K562 (cell line): ENCODE results near the gene TLE3. TPM values are rescaled to one million over a fixed set of nuclear protein-coding genes. Genes with fewer than 3 reads are reported as not detected.

Source experiments
- ATAC-seq: fragments of 200-7000 bp; cut with Tn5 transposase; 3 replicates; pipeline ENCODE4 v1.9.1; 2020; ENCODE audit warnings: moderate library complexity
- BruUV-seq: library from RNA; stranded (reverse); fragments of 400-500 nt; replicated peaks from 2 replicates; lab custom pipeline; 2021; lab: Mats Ljungman, UMichigan
- CTCF ChIA-PET: fragments of 300-600 bp; formaldehyde crosslinking; extraction: SDS; loops from one replicate; lab custom pipeline; 2021; ENCODE audit warnings: low intra/inter-chr PET ratio; lab: Yijun Ruan, JAX
- POLR2A ChIA-PET: fragments of 300-600, 350-650 bp; sonication (Branson Sonifier 250); formaldehyde crosslinking; extraction: SDS; loops from one replicate; lab custom pipeline; 2021; ENCODE audit warnings: antibody characterized with exemption, inconsistent platforms; lab: Yijun Ruan, JAX
- DNase-seq, 4 experiments: peaks; one replicate each; pipeline versions ENCODE4 v3.0.0 to v3.0.0-alpha.2; 2011 to 2018; ENCODE audit warnings: low spot score in 3 of 4, mixed read lengths in 3 of 4; ENCODE audit errors: extremely low read depth in 1 of 4
- FAIRE-seq: peaks from 2 replicates; lab custom pipeline; 2011; peaks lifted over from hg19 to GRCh38; lab: Jason Lieb, UNC
- H2AFZ ChIP-seq: 2 replicates; pipeline ENCODE4 v1.6.0; 2011; ENCODE audit warnings: low read depth, low read length, control low read depth, inconsistent platforms
- H3K27ac ChIP-seq: fragments of 200-600 bp; 3 replicates; pipeline ENCODE4 v1.8.0; 2011; ENCODE audit warnings: low read depth, mild to moderate bottlenecking, control low read depth, inconsistent platforms, low read length, moderate library complexity, mixed read lengths; ENCODE audit errors: extremely low read depth
- H3K27me3 ChIP-seq, 2 experiments: fragments of 300-600 bp in 1 of 2; 2 replicates in 1 of 2; 3 replicates in 1 of 2; pipeline versions ENCODE4 v1.6.0 to v1.8.0; 2011; ENCODE audit warnings: inconsistent platforms in 2 of 2, low read length in 2 of 2, mild to moderate bottlenecking in 1 of 2, mixed read lengths in 1 of 2, moderate library complexity in 1 of 2; ENCODE audit not compliant: control insufficient read depth in 2 of 2, insufficient read depth in 2 of 2
- H3K36me3 ChIP-seq: fragments of 300-600 bp; 3 replicates; pipeline ENCODE4 v1.8.0; 2011; ENCODE audit warnings: mild to moderate bottlenecking, low read length, inconsistent platforms; ENCODE audit not compliant: control insufficient read depth, insufficient read depth
- H3K4me1 ChIP-seq, 2 experiments: fragments of 200-600 bp in 1 of 2; replicated peaks in 1 of 2; 2 replicates in 1 of 2; 3 replicates in 1 of 2; pipeline versions ENCODE4 v1.5.1 to v1.8.0; 2011; ENCODE audit warnings: inconsistent platforms in 2 of 2, low read length in 2 of 2, mild to moderate bottlenecking in 1 of 2, mixed read lengths in 1 of 2, moderate library complexity in 1 of 2; ENCODE audit not compliant: control insufficient read depth in 2 of 2, insufficient read depth in 2 of 2
- H3K4me2 ChIP-seq: 2 replicates; pipeline ENCODE4 v1.6.1; 2011; ENCODE audit warnings: low read length, control low read depth, inconsistent platforms, mixed read lengths; ENCODE audit not compliant: insufficient read depth
- H3K4me3 ChIP-seq: fragments of 200-600 bp; sonication (generic), shearing (Covaris generic); 2 replicates; pipeline ENCODE4 v1.5.1; 2016; ENCODE audit warnings: control low read depth, inconsistent platforms
- H3K79me2 ChIP-seq: fragments of 200-600 bp; 3 replicates; pipeline ENCODE4 v1.8.0; 2011; ENCODE audit warnings: low read length, inconsistent platforms; ENCODE audit not compliant: control insufficient read depth, insufficient read depth
- H3K9ac ChIP-seq, 2 experiments: 2 replicates each; pipeline versions ENCODE4 v1.6.0 to v1.6.1; 2011; ENCODE audit warnings: low read depth in 2 of 2, low read length in 2 of 2, control low read depth in 1 of 2, inconsistent platforms in 1 of 2, mild to moderate bottlenecking in 1 of 2, mixed read lengths in 1 of 2; ENCODE audit not compliant: insufficient read depth in 1 of 2
- H3K9me1 ChIP-seq: one replicate; pipeline ENCODE4 v1.6.0; 2011; ENCODE audit warnings: inconsistent platforms, mild to moderate bottlenecking, low read length, moderate library complexity; ENCODE audit not compliant: control insufficient read depth, insufficient read depth
- H3K9me3 ChIP-seq: replicated peaks from 2 replicates; pipeline ENCODE4 v1.5.1; 2011; ENCODE audit warnings: low read depth, low read length, inconsistent platforms; ENCODE audit not compliant: control insufficient read depth, insufficient read depth
- H4K20me1 ChIP-seq: replicated peaks from 2 replicates; pipeline ENCODE4 v1.6.1; 2011; ENCODE audit warnings: low read length, inconsistent platforms, mixed read lengths; ENCODE audit not compliant: control insufficient read depth, insufficient read depth
- BHLHE40 ChIP-seq: IDR thresholded peaks from 2 replicates; pipeline ENCODE4 v1.6.1; 2011; ENCODE audit warnings: low read length, improper control_type of control experiment
- CXXC5 ChIP-seq: fragments of 250-450 bp; sonication (Bioruptor Pico); IDR thresholded peaks from 2 replicates; pipeline ENCODE4 v1.8.0; 2022; ENCODE audit warnings: inconsistent platforms, mild to moderate bottlenecking, moderate library complexity
- E2F1 ChIP-seq: sonication (generic); formaldehyde crosslinking; IDR thresholded peaks from 2 replicates; pipeline ENCODE4 v1.8.1; 2023; ENCODE audit warnings: mild to moderate bottlenecking, missing genetic modification reagents, moderate library complexity
- EGR1 ChIP-seq: fragments of 450-650 bp; conservative IDR thresholded peaks from 2 replicates; pipeline ENCODE4 v1.6.1; 2017; ENCODE audit warnings: mild to moderate bottlenecking
- HDGF ChIP-seq: fragments of 450-650 bp; IDR thresholded peaks from 2 replicates; pipeline ENCODE4 v1.6.1; 2016
- JUND ChIP-seq, 2 experiments: IDR thresholded peaks; 2 replicates in 1 of 2; 3 replicates in 1 of 2; pipeline ENCODE4 v1.6.1; 2011; ENCODE audit warnings: borderline replicate concordance in 2 of 2, low read depth in 2 of 2, low read length in 2 of 2, improper control_type of control experiment in 1 of 2, missing biosample characterization in 1 of 2, missing genetic modification characterization in 1 of 2, missing genetic modification reagents in 1 of 2
- MYBL2 ChIP-seq, 2 experiments: fragments of 450-650 bp in 1 of 2; sonication (generic) in 1 of 2; formaldehyde crosslinking in 1 of 2; IDR thresholded peaks; 2 replicates each; pipeline versions ENCODE4 v1.6.1 to v1.8.1; 2017 to 2022; ENCODE audit warnings: borderline replicate concordance in 1 of 2, inconsistent platforms in 1 of 2, low read depth in 1 of 2, mild to moderate bottlenecking in 1 of 2, missing genetic modification reagents in 1 of 2, moderate library complexity in 1 of 2
- PHB ChIP-seq: fragments of 250-450 bp; sonication (Bioruptor Pico); IDR thresholded peaks from 2 replicates; pipeline ENCODE4 v1.5.0; 2021
- RBM15 ChIP-seq: fragments of 200-400 bp; formaldehyde crosslinking; IDR thresholded peaks from 2 replicates; pipeline ENCODE4 v1.6.1; 2018; ENCODE audit warnings: mild to moderate bottlenecking, low read length, moderate library complexity; ENCODE audit not compliant: insufficient read depth
- RBM39 ChIP-seq: fragments of 200-400 bp; formaldehyde crosslinking; optimal IDR thresholded peaks from 2 replicates; pipeline ENCODE3; 2018; ENCODE audit warnings: low read depth, low read length
- RHOXF2B ChIP-seq: fragments of 250-450 bp; sonication (Bioruptor Pico); conservative IDR thresholded peaks from 2 replicates; pipeline ENCODE4 v1.5.1; 2021
- SMARCE1 ChIP-seq: fragments of 450-650 bp; IDR thresholded peaks from 2 replicates; pipeline ENCODE4 v1.7.1; 2016; ENCODE audit warnings: mild to moderate bottlenecking
- THRA ChIP-seq: fragments of 450-650 bp; IDR thresholded peaks from 2 replicates; pipeline ENCODE4 v1.6.1; 2017; ENCODE audit warnings: mild to moderate bottlenecking, moderate library complexity
- ZNF77 ChIP-seq: fragments of 250-450 bp; sonication (Bioruptor Pico); IDR thresholded peaks from 2 replicates; pipeline ENCODE4 v1.5.0; 2020
- WGBS: fragments of 100-300 bp; shearing (Covaris generic); methylation state at CpG from one replicate; pipeline ENCODE4 v1.1.6; 2016; ENCODE audit warnings: low coverage, mixed read lengths; ENCODE audit not compliant: insufficient coverage; ENCODE audit errors: missing lambda C conversion rate; 5-methylcytosine and 5-hydroxymethylcytosine counted together
- in situ Hi-C: fragments of 300-500 bp; cut with MboI; formaldehyde crosslinking; loops from 4 replicates; pipeline ENCODE4 v1.15.0; 2018; ENCODE audit warnings: inconsistent platforms, mixed read lengths
- intact Hi-C: fragments of 100-400 bp; cut with micrococcal nuclease; formaldehyde crosslinking; loops from 2 replicates; pipeline ENCODE4 v1.14.2; 2022
- polyA plus RNA-seq, 8 experiments: library from polyadenylated mRNA; depleted of rRNA in 4 of 8; stranded (reverse) in 5 of 8; unstranded in 3 of 8; fragments of >200 nt; fragmentation: Nextera tagmentation in 2 of 8; fragmentation: Illumina TruSeq in 1 of 8; extraction: Ambion mirVana in 2 of 8; extraction: Trizol in 1 of 8; gene quantifications; 2 replicates each; pipeline versions ENCODE4 v1.2.1 to v1.2.3, GENCODE V29; 2011 to 2014; ENCODE audit warnings: inconsistent platforms in 1 of 8, missing spikeins in 1 of 8
- total RNA-seq, 7 experiments: library from RNA; depleted of rRNA in 6 of 7; stranded (reverse); fragments of >200 nt in 6 of 7; fragmentation: Illumina TruSeq in 2 of 7; extraction: Trizol in 2 of 7; gene quantifications; 2 replicates each; pipeline versions ENCODE4 v1.2.1 to v1.2.3, GENCODE V29; 2011 to 2021; ENCODE audit warnings: low replicate concordance in 1 of 7
- TF ChIP-seq, protein P1 (sequence below): fragments of 450-650 bp; IDR thresholded peaks from 2 replicates; pipeline ENCODE4 v1.6.1; 2018; ENCODE audit not compliant: partially characterized antibody

The TLE3 gene
- total and polyA plus RNA-seq, 9 of the 15 experiments (the other 6 are each of a cell fraction or from before 2014, with no cell fraction given) = 1.5 to 84.2 (median 14.1) TPM

- ChIA-PET POLR2A (interaction anchor here (1.6 to 5.4 kb wide), 2 partner anchors 9 to 12 kb away, joined by 8 to 30 read pairs; no protein-coding TSS in a partner anchor), CTCF (no interaction called here)
- H3K4me1 ChIP-seq = peaks cover 9 to 11% of the 10 kb centered on the region in 2 experiments
- DNase-seq (peak in 2 of 4 experiments; percentile 38 to 45), ATAC-seq (peak; percentile 32; the same call in 2 of the 3 replicates), FAIRE-seq (peak; percentile 75)
- 0 out of 3 replicates have a peak overlapping the region, but pooled peaks have one; percentile 26 for H3K27ac ChIP-seq
- in situ Hi-C loops (no loop called here), intact Hi-C loops (no loop called here)
- peaks cover 5 to 8% of the 10 kb centered on the region in 2 experiments; a peak in 3 of 5 replicates for H3K27me3 ChIP-seq
- H3K4me3 ChIP-seq = no peak overlapping the region
- H3K9ac ChIP-seq = peak overlapping the region in 1 of 2 experiments; percentile 77; a peak in 1 of 4 replicates
- peak overlapping the region; percentile 59 for H2AFZ ChIP-seq
- H3K4me2 ChIP-seq = peak overlapping the region; percentile 55
- no peaks in the 10 kb centered on the region for H3K9me3 ChIP-seq
- H3K79me2 ChIP-seq = no peaks in the 10 kb centered on the region
- H3K9me1 ChIP-seq = no peaks in the 10 kb centered on the region
- no TSS peak for BruUV-seq
- no peaks in the 10 kb centered on the region for H3K36me3 ChIP-seq
- WGBS = 10% methylated on average over 4 of the region's 4 CpGs
- H4K20me1 ChIP-seq = no peaks in the 10 kb centered on the region
- TF ChIP-seq E2F1 (CRISPR knock-in tag) (no peak), RBM15 (no peak), THRA (no peak), MYBL2 (IDR thresholded peaks at IDR 0.05; ENCODE audit: low read depth) (no peak), MYBL2 (CRISPR knock-in tag; IDR thresholded peaks at IDR 0.05; ENCODE audit: borderline replicate concordance) (no peak), RBM39 (no peak), EGR1 (peak; percentile 49), BHLHE40 (no peak), ZNF77 (CRISPR knock-in tag) (no peak), HDGF (peak; percentile 52; the same call in 1 of the 2 replicates), CXXC5 (no peak), PHB (CRISPR knock-in tag) (no peak), RHOXF2B (CRISPR knock-in tag) (no peak), JUND (IDR thresholded peaks at IDR 0.05; ENCODE audit: borderline replicate concordance, low read depth, low read length) (0 out of 2 replicates have a peak, but pooled peaks have one; percentile 24), JUND (tag; IDR thresholded peaks at IDR 0.05; ENCODE audit: borderline replicate concordance, low read depth, low read length) (no peak), SMARCE1 (0 out of 2 replicates have a peak, but pooled peaks have one; percentile 27)
- TF ChIP-seq, protein P1, sequence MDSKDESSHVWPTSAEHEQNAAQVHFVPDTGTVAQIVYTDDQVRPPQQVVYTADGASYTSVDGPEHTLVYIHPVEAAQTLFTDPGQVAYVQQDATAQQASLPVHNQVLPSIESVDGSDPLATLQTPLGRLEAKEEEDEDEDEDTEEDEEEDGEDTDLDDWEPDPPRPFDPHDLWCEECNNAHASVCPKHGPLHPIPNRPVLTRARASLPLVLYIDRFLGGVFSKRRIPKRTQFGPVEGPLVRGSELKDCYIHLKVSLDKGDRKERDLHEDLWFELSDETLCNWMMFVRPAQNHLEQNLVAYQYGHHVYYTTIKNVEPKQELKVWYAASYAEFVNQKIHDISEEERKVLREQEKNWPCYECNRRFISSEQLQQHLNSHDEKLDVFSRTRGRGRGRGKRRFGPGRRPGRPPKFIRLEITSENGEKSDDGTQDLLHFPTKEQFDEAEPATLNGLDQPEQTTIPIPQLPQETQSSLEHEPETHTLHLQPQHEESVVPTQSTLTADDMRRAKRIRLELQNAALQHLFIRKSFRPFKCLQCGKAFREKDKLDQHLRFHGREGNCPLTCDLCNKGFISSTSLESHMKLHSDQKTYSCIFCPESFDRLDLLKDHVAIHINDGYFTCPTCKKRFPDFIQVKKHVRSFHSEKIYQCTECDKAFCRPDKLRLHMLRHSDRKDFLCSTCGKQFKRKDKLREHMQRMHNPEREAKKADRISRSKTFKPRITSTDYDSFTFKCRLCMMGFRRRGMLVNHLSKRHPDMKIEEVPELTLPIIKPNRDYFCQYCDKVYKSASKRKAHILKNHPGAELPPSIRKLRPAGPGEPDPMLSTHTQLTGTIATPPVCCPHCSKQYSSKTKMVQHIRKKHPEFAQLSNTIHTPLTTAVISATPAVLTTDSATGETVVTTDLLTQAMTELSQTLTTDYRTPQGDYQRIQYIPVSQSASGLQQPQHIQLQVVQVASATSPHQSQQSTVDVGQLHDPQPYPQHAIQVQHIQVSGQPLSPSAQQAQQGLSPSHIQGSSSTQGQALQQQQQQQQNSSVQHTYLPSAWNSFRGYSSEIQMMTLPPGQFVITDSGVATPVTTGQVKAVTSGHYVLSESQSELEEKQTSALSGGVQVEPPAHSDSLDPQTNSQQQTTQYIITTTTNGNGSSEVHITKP = no peak
These were observed 14.3 kb upstream of the TLE3 start for GRCh38 chr15:70112074-70112395.
